GM21576 (cell line): ENCODE data around the gene JSRP1.

Experiments used
- ATAC-seq: cut with Tn5 transposase; IDR thresholded peaks from one replicate; pipeline ENCODE4 v1.9.1; 2021; ENCODE audit warnings: mild to moderate bottlenecking, moderate library complexity; ENCODE audit not compliant: unreplicated experiment

Gene JSRP1

DNA sequence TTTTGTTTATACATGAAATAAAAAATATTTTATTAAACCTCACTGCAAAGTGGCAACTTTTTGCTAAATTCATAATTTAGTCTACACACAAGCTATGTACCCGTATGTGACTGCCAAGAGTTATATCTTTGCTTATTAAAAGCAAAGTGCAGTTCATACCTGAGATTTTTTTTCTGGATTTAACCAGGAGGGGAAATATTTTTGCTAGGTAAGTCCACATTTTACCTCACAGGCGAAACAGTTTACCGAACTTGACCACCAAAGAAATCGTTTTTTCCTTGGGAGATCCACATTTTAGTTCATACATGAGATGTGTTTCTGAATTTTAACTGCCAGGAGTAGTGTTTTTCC is 12.2 kb upstream of the JSRP1 start:
- no peak for ATAC-seq

DNA sequence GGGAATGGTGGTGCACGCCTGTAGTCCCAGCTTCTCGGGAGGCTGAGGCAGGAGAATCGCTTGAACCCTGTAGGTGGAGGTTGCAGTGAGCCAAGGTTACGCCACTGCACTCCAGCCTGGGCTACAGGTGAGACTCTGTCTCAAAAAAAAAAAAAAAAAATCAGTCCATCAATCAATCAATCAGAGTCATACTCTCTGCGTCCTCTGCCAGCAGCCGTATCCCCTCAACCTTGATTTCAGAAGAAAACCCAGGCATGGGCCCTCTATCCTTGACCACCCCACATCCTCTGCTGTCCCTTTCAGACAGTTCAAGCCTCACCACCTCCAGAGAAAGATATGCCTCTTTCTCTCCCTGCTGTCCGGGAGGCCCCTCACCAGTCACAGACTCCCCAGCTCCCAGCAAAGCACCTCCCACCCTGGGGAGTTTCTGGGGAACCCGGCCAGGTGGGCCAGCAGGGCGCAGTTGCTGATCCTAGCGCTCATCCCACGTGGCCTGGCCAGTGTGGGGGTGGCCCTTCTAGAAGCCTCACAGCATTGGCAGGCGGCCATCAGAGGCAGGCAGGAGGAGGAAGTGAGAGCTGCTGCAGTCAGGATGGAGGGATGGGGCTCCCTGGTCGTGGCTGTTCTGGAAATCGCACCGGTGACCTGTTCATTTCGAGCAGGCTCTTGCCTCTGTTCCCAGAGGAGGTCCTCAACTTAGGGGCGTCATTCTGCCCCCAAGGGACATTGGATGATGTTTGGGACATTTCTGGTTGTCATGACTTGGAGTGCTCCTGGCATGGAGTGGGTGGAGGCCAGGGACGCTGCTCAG is 10.2 kb upstream of the JSRP1 start:
- ATAC-seq: no peak

DNA sequence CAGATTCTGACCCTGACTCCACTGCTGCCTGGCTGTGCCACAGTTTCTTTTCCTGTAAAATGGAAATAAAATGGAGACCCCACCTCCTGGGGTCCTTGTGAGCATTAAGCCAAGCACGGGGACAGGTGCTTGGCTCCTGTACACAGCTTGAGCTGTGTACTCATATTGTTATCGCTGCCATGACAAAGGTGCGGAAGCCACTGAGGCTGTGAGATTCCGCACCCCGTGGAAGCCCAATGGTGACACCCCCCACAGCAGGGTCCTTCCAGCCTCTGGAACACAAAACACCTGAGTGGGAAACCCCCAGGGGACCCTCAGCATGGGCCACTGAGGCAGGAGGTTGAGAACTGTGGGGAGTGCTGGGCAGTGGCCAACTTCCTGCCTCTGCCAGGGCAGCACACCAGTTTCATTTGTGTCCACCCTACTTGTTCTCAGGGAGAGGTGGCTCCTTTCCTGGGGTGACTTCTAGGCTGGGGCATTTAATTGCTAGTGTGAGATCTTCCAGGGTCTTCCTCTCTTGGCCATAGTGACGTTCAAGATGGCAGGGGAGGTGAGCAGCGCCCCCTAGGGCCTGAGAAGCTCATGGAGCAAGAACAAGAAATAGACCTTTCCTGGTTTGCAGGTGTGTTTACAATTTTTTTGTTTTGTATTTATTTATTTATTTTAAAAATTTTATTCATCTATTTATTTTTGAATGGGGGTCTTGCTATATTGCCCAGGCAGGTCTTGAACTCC is 5.4 kb upstream of the JSRP1 start:
- ATAC-seq: no peak

DNA sequence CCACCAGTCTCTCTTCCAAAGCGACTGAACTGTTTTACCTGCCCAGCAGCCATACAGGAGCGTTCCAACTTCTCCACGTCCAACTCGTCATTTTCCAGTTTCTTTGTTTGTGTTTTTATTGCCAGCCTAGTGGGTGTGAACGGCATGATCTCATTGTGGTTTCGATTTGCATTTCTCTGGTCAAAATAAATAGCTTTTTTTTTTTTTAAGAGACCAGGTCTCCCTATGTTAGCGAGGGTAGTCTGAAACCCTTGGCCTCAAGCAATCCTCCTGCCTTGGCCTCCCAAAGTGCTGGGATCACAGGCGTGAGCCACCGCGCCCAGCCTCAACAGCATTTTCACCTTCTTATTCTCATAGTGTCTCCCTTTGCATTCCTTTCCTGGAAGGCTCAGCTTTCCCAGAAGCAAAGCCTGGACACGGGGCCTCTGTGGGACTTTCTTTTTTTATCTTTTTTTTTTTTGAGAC is 4.2 kb upstream of the JSRP1 start:
- no peak for ATAC-seq

DNA sequence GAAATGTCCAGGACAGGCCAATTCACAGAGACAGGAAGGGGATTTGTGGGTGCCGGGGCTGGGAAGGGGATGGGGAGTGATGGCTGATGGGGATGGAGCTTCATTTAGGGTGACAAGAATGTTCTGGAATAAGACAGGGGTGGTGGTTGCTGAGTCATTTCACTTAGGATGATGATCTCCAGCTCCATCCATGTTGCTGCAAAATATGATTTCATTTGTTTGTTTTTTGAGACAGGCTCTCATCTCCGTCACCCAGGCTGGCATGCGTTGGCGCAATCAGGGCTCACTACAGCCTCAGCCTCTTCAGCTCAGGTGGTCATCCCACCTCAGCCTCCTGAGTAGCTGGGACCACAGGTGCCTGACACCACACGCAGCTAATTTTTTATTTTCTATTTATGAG is 3.1 kb upstream of the JSRP1 start:
- ATAC-seq: no peak

DNA sequence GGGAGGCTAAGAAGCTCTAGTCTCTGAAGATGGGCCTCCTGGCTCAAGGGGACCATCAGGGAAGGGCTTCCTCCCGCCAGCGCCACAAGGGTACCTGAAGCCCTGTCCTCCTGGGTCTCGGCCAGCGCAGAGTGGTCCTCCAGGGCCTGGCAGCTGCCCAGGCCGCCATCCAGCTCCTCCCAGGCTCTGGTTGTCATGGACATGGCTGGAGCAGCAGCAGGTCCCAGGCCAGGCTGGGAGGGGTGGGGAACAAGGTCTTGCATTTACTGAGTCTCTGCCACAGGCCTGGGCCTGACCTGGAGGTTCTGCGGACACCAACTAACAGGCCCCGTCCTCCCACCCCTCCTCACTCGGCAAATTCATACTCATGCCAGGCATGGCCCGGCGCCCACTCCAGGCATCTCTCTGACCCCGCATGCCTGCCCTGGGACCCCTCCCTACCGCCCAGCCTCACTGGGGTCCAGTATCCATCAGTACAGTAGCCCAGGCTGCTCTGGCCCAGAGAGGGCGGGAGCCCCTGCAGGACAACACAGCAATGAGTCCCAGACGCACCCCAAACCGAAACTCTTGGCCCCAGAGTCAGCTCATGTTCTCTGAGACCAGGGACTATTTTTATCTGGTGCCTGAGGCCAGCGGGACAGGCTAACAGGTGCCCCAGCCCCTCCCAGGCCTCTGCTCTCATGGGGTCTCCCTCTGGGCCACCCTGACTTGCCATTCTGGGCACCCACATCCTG is 938 bp downstream of the JSRP1 start:
- ATAC-seq: no peak

DNA sequence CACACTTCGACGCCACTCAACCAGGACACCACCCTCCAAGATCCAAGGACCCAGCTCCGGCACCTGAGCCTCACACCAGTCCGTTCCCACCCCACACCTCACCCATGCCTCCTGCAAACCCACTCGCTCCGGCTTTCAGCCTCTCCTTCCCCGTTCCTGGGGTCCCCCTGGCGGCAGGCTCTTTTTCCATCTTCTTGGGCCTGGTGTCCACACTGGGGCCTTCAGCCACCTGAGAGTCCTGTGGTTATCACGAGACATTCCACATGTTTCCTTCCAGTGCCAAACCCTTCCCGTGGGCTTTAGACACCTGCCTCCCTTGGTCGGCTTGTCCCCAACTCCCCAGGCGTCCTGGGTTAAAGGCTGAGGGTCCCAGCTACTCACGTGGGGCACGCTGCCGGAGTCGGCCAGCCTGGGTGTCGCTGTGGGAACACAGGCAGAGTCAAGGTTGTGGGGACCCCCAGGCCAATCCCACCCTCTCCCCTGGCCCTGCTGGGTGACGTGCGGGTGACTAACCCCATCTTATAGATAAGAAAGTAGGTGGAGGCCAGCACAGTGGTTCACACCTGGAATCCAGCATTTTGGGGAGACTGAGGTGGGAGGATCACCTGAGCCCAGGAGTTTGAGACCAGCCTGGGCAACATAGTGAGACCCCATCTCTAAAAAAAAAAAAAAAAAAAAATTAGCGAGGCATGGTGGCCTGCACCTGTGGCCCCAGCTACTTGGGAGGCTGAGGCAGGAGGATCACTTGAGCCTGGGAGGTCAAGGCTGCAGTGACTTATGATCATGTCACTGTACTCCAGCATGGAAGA is 1.9 kb downstream of the JSRP1 start:
- no peak for ATAC-seq

DNA sequence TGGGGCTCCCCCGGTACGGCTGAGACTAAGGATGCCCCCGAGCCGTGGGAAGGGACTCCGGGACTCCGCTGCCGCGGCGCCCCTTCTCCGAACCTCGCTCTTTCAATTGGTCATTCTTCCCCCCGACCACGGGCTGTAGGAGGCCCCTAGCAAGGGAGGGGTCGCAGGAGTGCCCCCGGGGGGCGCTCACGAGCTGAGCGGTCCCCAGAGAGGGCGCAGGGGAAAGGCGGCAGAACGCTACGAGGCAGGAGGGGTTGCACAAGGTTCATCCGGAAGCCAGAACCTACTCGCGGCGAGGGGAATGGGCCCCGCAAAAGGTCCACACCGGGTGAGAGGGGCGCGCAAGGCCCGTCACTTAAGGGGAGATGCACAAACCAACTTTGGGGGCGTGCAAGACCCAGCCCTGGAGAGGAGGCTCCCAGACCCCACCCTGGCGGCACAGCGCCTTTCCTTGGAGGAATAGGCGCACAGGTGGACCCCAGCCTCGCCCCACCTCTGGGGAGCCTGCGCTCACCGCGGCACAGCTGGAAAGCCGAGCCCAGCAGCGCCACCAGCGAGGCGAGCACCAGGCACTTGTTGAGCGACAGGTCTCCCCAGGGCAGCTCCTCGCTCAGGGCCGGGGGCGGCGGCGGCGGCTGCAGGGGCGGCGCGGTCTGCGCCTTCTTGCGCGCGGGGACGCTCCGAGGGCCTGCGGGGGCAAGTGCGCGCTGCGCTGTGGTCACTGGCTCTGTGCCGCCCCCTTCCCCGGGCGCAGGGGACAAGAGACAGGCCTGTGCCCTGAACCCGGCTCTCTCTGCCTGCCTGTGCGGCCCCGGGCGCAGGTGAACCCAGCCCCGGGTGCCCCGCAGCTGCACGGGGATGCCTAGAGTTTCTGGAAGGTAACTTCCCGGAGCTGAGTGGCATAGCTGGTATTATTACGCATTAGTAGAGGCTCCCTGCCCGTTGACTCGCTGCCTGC is 2.8 kb downstream of the JSRP1 start:
- no peak for ATAC-seq

DNA sequence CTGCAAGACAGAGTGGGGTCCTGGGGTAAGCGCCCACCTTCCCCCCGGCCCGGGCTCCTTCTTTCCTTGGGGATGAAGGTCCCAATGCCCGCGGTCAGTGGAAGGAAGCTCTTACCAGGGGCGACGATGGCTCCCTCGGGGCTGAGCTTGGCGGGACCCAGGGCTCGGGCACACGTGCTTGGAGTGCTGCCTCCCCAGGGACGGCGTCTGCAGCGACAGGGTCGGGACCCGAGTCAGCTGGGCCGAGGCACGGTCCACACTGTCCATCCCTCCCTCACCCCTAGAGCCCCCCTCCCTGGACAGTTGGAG is 3.5 kb downstream of the JSRP1 start:
- no peak for ATAC-seq

DNA sequence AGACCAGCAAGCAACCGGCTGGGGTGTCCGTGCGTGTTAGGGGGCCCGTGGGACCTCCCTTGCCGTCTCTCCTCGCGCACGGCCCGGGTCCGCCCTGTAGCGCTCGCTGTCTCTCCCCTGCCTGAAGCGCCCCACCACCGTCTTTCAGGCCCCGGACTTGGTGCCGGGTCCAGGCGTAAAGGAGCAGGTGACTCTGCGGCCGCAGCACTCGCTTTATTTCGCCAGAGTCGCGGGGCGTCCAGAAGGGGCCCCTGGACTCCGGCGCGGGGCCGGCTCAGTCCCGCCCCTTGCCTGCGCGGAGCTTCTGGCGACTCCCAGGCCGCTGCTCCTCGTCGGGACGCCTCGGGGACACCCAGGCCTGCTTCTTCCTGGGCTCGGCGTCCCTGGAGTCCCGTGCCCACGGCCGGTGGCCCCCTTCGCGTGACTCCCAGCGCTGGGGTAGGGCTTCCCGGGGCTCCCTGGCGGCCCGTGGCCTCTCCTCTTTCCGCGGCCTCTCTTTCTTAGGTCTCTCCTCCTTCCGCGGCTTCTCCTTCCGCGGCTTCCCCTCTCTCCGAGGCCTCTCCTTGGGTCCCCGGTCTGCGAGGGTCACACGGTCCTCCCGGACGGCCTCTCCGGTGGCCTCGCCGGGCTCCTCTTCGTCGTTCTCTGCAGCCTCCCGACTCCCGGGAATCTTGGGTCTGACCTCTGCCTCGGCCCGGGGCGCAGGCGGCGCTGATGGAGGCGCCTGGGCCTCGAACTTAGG is 4.0 kb downstream of the JSRP1 start:
- no peak for ATAC-seq

DNA sequence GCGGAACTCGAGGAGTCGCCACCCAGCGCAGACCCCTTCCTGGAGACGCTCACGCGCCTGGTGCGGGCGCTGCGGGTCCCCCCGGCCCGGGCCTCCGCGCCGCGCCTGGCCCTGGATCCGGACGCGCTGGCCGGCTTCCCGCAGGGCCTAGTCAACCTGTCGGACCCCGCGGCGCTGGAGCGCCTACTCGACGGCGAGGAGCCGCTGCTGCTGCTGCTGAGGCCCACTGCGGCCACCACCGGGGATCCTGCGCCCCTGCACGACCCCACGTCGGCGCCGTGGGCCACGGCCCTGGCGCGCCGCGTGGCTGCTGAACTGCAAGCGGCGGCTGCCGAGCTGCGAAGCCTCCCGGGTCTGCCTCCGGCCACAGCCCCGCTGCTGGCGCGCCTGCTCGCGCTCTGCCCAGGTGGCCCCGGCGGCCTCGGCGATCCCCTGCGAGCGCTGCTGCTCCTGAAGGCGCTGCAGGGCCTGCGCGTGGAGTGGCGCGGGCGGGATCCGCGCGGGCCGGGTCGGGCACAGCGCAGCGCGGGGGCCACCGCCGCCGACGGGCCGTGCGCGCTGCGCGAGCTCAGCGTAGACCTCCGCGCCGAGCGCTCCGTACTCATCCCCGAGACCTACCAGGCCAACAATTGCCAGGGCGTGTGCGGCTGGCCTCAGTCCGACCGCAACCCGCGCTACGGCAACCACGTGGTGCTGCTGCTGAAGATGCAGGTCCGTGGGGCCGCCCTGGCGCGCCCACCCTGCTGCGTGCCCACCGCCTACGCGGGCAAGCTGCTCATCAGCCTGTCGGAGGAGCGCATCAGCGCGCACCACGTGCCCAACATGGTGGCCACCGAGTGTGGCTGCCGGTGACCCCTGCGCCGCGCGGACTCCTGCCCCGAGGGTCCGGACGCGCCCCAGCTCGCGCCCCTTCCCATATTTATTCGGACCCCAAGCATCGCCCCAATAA is 4.8 kb downstream of the JSRP1 start:
- ATAC-seq: no peak

DNA sequence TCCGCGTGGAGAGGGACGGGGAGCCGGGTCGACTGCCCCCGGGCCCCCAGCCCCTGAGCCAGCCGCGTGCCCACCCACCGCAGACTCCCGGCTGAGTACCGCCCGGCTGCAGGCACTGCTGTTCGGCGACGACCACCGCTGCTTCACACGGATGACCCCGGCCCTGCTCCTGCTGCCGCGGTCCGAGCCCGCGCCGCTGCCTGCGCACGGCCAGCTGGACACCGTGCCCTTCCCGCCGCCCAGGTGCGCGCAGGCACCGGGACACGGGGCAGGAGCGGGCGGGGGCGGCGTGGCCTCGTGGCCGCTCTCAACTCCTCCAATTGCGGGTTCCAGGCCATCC is 5.5 kb downstream of the JSRP1 start:
- ATAC-seq: no peak

DNA sequence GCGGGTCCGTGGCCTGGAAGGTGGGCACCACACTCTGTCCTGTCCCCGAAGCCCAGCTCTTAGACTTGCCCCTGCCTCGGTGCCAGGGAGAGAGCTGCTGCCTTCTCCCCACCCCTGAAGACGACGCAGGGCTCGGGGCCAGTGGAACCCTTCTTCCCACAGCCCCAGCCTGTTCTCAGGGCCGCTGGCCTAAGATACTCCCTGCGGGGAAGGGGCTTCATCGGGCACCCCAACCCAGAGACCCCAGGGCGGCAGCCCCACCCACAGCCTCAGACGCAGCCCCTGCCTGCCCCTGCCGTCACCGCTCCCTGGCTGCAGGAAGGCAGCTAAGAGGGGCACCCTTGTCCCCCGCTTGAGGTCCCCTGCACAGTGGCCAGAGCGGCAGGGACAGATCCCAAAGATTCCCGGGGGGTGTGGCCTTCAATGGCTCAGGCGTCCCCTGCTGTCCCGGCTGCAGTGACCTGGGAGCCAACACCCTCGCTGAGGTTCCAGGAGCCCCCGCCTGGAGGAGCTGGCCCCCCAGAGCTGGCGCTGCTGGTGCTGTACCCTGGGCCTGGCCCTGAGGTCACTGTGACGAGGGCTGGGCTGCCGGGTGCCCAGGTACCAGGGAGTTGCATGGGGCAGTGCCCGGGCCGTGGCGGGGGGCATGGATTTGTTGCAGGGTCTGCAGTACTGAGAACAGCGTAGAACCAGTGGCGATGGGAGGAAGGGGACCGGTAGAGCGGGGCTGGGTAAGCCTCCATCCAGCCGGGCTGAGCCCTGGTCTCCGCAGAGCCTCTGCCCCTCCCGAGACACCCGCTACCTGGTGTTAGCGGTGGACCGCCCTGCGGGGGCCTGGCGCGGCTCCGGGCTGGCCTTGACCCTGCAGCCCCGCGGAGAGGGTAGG is 6.1 kb downstream of the JSRP1 start:
- no peak for ATAC-seq

DNA sequence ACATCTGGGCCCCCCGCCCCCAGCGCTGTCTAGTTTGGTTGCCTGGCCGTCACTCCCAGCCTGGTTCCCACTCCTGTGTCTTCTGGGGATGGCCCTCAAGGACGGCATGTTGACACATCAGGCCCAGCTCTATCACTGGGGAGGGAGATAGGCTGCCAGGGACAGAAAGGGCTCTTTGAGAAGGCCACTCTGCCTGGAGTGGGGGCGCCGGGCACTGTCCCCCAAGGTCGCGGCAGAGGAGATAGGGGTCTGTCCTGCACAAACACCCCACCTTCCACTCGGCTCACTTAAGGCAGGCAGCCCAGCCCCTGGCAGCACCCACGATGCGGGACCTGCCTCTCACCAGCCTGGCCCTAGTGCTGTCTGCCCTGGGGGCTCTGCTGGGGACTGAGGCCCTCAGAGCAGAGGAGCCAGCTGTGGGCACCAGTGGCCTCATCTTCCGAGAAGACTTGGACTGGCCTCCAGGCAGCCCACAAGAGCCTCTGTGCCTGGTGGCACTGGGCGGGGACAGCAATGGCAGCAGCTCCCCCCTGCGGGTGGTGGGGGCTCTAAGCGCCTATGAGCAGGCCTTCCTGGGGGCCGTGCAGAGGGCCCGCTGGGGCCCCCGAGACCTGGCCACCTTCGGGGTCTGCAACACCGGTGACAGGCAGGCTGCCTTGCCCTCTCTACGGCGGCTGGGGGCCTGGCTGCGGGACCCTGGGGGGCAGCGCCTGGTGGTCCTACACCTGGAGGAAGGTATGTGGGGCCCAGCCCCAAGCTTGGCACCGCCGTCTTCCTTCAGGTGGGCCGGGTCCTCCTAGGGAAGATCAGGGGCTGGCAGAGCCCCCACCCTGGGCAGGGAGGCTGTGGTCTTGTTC is 7.0 kb downstream of the JSRP1 start, which contains the start of gene AMH:
Gene AMH, plus strand, starts transcription at position 314 of the 857 bp plus-strand sequence. Its CDS starts 10 bp downstream, at position 324.
- no peak for ATAC-seq

DNA sequence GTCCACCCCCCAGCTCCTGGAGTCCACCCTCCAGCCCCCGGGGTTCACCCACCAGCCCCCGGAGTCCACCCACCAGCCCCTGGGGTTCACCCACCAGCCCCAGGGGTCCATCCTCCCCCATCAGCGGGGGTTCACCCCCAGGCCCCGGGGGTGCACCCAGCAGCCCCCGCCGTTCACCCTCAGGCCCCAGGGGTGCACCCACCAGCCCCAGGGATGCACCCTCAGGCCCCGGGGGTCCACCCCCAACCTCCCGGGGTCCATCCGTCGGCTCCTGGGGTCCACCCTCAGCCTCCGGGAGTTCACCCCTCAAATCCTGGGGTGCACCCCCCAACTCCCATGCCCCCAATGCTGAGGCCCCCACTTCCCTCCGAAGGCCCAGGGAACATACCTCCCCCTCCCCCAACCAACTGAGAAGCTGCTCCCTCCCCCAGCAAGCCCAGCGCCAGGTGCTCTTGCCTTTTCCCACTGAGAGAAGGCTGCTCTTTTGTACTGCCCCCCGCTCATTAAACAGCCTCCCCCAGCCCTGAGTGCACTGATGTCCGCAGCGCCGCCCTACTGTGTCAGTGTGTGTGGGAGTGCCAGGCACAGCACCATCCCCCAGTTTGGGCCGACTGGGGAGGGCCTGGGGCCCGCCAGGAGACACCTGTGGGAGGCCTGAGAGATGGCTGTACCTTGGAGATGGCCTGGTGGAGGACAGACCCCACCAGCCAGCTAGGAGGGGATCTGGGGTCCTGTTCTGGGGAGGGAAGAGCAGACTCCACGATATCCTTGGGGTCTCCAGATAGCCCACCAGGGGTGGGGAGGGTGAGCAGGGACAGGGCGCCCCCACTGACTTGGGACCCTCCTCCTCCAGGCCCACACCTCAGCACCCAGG is 7.8 kb downstream of the JSRP1 start:
- ATAC-seq: no peak
